ENCODE data around the gene EVL.
"Not testable (repeated sequence)": the region's sequence is repeated elsewhere in the genome, so short reads cannot be mapped to it uniquely, and the experiment has no call there.

EVL gene

DNA sequence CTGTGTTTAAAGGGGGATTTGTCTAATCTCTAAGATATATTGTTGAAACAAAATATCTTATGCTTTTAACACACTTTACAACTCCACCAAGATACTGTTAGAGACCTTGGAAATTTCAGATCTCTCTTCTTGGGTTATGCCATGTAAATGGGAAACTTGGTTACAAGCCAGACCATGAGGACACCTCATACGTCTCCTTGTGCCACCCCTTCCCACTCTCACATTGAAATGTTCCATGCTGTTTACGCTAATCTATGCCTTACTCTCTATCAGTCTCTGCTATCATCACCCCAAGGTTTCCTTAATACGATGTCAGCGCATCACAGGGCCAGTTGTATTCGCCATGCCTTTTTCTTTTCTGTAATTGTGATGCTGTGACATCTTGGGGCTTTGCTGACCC, 107.6 kb downstream of the EVL start:
- DNase-seq (ENCODE audit: low spot score) = no peak

DNA sequence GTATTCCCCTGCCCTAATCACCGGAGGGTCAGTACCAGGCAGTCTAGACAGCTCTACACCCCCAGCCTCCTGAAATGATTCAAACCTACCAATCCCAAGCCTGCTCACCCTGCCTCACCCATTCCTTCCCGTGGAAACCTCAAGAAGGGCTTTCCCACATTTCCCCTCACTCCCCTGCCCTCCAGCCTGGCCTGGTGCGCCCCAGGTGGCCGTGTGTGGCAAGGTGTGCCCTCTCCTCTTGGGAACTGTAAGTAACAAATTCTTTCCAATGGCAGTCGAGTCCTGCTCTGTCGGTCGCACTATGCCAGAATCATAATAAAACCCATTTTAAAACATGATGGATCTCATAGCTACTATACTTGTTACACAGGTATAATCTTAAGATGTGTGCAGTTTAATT, 108.1 kb downstream of the EVL start:
- DNase-seq (ENCODE audit: low spot score) = no peak

DNA sequence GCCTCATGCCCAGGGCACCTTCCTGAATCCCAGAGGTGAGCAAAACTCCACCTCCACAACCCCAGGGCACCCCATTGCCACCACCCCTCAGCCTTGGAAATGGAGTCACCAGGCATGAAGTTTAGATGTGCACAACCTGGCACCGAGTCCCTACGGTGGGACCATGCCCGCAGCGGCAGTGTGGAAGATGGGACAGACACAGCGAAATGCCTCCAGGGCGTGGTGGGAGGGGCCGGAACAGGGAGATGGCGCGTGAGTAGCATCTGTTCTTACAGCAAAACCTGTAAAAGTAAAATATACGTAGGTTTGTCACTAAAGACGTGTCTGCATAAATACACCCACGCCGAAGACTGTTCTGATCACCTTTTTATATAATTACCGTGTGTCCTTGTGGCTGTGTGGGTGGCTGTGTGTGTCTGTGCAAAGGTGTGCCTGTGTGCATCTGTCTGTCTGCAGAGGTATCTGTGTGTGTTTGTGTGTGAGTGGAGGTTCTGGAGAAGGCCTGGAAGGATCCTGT, 111.6 kb downstream of the EVL start:
- no peak for DNase-seq (ENCODE audit: low spot score)

DNA sequence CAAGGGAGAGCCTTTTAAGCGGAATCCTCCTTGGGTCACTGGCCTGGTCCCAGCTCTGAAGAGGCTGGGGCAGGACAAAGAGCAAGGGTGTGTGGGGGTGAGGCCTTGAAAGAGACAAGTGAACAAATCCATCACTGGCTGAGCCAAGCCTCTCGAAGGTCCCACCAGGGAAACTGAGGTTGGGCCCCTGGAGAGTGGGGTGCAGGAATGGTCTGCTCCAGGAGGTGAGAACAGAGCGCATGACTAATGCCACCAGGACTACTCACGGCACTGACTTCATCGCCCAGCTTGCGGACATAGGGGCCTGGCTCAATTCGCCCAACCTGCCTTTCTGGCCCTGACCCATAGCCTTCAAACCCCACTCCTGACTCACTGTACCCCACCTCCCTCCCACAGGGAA, 113.5 kb downstream of the EVL start:
- DNase-seq (ENCODE audit: low spot score) = no peak

DNA sequence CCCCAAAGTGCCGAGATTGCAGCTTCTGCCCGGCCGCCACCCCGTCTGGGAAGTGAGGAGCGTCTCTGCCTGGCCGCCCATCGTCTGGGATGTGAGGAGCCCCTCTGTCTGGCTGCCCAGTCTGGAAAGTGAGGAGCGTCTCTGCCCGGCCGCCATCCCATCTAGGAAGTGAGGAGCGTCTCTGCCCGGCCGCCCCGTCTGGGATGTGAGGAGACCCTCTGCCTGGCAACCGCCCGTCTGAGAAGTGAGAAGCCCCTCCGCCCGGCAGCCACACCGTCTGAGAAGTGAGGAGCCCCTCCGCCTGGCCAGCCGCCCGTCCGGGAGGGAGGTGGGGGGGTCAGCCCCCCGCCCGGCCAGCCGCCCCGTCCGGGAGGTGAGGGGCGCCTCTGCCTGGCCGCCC, 115.4 kb downstream of the EVL start:
- not testable (repeated sequence) for DNase-seq (ENCODE audit: low spot score)

DNA sequence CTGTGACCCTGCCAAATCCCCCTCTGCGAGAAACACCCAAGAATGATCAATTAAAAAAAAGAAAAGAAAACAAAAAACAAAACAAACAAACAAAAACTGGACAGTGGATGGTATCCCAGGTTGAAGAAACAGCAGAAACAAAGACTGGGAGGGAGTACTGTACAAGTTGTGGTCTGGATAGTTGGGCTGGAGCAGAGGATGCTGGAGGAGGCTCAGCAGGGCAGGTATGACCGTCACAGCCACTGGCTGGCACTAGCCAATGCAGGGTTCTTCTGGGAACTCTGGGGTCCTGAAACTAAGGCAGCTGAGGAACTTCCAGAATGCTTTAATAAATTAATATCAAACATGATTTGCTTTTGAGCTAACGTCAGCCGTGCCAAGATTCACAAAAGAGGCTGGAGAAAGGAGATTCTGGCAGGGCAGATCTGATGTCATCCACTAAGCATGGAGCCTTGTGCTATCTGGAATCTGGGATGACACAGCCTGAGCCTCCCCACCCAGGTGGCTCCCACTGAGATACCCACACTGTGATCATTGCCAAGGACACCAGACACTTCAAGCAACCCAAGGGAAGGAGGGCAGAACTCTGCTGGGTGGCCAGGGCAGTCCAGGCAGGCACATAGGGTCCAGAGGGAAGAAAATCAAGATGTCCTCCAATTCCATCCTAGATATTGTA, 116.8 kb downstream of the EVL start:
- DNase-seq (ENCODE audit: low spot score) = not testable (repeated sequence)

DNA sequence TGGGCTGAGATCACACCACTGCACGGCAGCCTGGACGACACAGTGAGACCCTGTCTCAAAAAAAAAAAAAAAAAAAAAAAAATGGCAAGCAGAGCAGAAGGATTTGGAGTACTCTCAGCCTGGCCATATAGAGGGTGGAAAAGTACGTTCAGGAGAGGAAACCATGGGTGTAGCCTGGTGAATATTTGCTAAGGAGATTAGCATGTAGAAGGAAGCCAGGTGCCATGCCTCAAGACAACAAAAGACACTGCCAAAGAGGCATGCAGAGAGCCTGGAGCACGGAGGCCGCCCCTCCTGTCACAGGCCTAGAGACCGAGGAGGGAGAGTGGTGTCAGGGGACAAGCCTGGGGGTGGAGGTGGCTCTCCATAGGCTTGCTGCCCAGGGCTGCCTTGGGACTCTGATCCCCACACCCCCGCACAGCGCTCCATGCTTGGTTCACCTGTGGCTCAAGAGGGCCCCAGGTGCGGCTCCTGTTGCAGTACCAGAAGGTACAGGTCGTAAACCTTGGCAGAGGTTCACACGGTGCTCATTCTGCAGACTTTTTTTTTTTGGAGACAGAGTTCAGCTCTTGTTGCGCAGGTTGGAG, 122.1 kb downstream of the EVL start:
- no peak for DNase-seq (ENCODE audit: low spot score)

DNA sequence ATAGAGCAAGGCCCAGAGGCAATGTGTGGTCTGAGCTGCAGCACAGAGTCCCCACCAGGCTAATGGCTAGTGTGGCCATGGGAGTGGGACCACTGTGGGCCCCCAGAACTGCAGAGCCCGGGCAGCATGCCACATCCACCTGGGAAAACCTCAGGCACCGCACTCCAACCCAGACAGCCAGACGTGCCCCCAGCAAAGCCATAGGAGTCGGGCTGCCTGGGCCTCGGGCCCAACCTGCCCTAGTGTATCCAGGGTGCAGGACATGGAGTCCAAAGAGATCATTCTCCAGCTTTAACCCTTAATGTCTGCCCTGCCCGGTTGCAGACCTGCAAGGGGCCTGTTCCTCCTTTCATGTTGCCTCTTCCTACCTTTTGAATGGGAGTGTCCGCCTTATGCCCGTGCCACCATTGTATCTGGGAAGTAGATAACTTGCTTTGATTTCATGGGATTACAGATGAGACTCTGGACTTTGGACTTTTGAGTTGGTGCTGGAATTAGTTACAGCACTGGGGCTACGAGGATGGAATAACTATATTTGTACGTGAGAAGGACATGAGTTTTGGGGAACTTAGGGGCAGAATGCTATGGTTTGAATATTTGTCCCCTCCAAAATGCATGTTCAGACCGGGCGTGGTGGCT, 123.3 kb downstream of the EVL start:
- no peak for DNase-seq (ENCODE audit: low spot score)

DNA sequence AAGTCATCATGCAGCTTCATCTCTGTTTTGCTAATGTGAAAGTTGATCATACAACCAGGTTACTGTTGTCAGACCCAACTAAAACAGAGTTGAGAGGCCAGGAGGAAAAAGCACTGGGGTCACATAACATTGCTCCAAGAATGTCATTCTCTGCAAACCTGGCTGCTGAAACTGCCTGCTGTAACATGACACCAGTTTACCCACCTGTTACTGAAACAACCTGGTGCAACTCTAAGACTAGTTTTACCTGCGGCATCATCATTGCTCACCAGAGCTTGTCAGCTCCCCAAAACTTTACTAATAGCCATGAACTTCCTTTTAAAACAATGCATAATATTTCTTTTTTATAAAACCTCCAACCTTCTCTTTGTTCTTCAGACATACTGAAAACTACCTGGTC, 124.9 kb downstream of the EVL start:
- no peak for DNase-seq (ENCODE audit: low spot score)

DNA sequence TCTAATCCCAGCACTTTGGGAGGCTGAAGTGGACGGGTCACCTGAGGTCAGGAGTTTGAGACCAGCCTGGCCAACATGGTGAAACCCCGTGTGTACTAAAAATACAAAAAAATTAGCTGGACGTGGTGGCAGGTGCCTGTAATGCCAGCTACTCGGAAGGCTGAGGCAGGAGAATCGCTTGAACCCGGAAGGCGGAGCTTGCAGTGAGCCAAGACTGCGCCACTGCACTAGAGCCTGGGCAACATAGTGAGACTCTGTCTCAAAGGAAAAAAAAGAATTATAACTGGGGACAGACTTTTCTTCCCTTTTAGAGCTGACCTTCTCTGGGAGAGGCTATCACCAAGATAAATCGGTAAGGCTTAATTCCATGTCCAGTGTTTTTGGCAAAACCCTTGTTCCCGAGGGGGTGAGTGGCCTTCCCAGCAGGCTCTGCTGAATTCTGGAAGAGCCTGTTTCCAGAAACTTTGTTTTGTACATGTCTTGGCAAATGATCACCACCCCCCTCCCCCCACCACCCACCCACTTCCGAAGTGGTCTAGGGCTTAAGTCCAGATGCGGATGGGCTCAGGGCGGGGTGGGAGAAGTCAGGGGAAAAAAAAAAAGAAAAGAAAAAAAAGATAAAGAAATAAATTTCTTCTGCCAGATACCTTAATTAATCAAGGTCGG, 126.5 kb downstream of the EVL start:
- no peak for DNase-seq (ENCODE audit: low spot score)

DNA sequence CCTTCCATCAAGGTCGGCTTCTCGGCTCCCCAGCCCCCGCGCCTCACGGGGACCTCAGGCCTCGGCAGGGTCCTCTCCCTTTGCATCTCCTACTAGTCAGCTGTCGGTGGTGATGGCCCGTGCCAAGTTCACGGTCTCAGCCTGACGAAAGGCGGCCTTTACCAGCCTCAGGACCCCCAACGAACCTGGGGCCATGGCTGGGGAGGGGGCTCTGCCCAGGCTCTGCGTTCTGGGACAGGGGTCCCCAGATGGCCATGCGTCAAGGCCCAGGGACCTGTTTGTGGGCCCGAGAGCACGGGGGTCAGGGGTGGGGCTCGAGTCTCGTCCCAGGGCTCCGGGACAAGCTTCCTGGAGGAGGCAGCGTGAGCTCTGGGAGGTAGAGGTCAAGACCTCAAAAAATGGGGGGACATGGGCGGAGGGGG, 127.0 kb downstream of the EVL start:
- no peak for DNase-seq (ENCODE audit: low spot score)

DNA sequence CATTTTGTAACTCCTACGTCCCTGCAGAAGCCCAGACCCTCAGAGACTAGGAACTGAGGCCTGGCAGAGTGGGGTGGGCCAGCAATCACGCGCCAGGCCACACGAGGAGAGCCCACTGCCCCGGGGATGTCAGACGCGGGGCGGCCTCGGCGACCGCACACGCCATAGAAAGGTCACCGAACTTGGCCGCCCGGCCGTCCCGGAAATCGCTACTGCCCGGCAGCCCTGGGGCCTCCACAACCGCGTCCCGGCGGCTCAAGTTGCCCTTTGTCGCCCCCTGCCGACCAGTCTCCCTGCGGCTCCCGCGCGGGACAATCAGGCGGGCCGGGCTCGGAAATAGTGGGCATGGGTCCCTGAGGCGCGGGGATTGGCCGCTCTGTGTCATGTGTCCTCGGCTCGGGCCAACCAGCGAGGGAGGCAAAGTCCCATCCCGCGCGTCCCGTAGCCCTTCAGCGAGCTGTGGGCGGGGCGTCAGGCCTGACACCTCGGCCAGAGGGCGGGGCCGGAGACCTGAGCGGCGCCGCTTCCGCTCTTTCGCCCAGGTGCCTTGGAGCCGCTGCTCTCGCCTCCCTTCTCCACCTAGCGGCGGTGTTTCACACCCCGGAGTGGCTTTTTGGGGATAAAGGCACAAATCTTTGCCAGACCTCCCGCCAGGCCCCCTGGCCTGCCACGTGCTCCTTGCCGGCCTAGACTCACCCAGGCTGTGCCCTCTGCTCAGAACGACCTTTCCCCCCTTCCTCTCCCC, 127.6 kb downstream of the EVL start:
- DNase-seq (ENCODE audit: low spot score) = peak; percentile 99
